Measurements from ENCODE around the gene DNAJC3. TPM values are rescaled to one million over a fixed set of nuclear protein-coding genes. Genes with fewer than 3 reads are reported as not detected.

Gene DNAJC3
- total and polyA plus RNA-seq, 4 donors = 32.0 to 121 (median 37.1) TPM

- no peaks in the 10 kb centered on the region for H3K9me3 ChIP-seq (ENCODE audit: control insufficient read depth in 4 of 4, low read length in 3 of 4)
- TF ChIP-seq CTCF (IDR thresholded peaks at IDR 0.05; ENCODE audit: low read depth, low read length, missing input control) (no peak), FOXA1 (IDR thresholded peaks at IDR 0.05) (no peak), YY1 (IDR thresholded peaks at IDR 0.05) (no peak), JUND (IDR thresholded peaks at IDR 0.05) (no peak), GABPA (IDR thresholded peaks at IDR 0.05 in 1 of 2, conservative IDR thresholded peaks at IDR 0.05 in 1 of 2) (no peak), TAF1 (conservative IDR thresholded peaks at IDR 0.05) (no peak), SP1 (IDR thresholded peaks at IDR 0.05) (no peak), HNF4A (conservative IDR thresholded peaks at IDR 0.05) (no peak), ATF3 (IDR thresholded peaks at IDR 0.05) (no peak), FOXA2 (IDR thresholded peaks at IDR 0.05) (no peak), RAD21 (IDR thresholded peaks at IDR 0.05) (no peak), NR2F2 (IDR thresholded peaks at IDR 0.05) (no peak), REST (IDR thresholded peaks at IDR 0.05) (no peak)
- no peaks in the 10 kb centered on the region for H3K4me1 ChIP-seq (ENCODE audit: control insufficient read depth in 4 of 4, insufficient read depth in 4 of 4, low read length in 3 of 4)
- peaks cover 12 to 37% (median 30%) of the 10 kb centered on the region in 4 donors for H3K36me3 ChIP-seq (ENCODE audit: control insufficient read depth in 4 of 4, insufficient read depth in 3 of 4, low read depth in 1 of 4, low read length in 3 of 4)
- H3K9ac ChIP-seq (ENCODE audit: low read depth in 1 of 2, low read length in 2 of 2) = no peak overlapping the region
- 84% methylated on average over 1 of the region's 1 CpG for WGBS
- H3K4me3 ChIP-seq (ENCODE audit: low read depth in 1 of 3, low read length in 3 of 3) = no peak overlapping the region
- DNase-seq (ENCODE audit: low spot score) = no peak
- H3K27ac ChIP-seq (ENCODE audit: low read depth in 1 of 2, low read length in 2 of 2) = no peak overlapping the region
- no peaks in the 10 kb centered on the region for H3K27me3 ChIP-seq (ENCODE audit: control insufficient read depth in 4 of 4, insufficient read depth in 4 of 4, low read length in 3 of 4)
Measured at GRCh38 chr13:95787356-95788099, 110.6 kb downstream of the DNAJC3 start.

- WGBS = 81% methylated on average over 2 of the region's 2 CpGs
- no peaks in the 10 kb centered on the region for H3K27me3 ChIP-seq (ENCODE audit: control insufficient read depth in 4 of 4, insufficient read depth in 4 of 4, low read length in 3 of 4)
- no peak overlapping the region for H3K27ac ChIP-seq (ENCODE audit: low read depth in 1 of 2, low read length in 2 of 2)
- no peak overlapping the region for H3K9ac ChIP-seq (ENCODE audit: low read depth in 1 of 2, low read length in 2 of 2)
- H3K9me3 ChIP-seq (ENCODE audit: control insufficient read depth in 4 of 4, low read length in 3 of 4) = no peaks in the 10 kb centered on the region
- no peak for TF ChIP-seq YY1 (IDR thresholded peaks at IDR 0.05)
- TF ChIP-seq ATF3 (IDR thresholded peaks at IDR 0.05) = no peak
- no peak for TF ChIP-seq CTCF (IDR thresholded peaks at IDR 0.05; ENCODE audit: low read depth, low read length, missing input control)
- TF ChIP-seq FOXA1 (IDR thresholded peaks at IDR 0.05) = no peak
- no peak for TF ChIP-seq RXRA (IDR thresholded peaks at IDR 0.05)
- TF ChIP-seq EGR1 (IDR thresholded peaks at IDR 0.05; ENCODE audit: low read depth in 2 of 2) = no peak
- TF ChIP-seq ZBTB33 (IDR thresholded peaks at IDR 0.05) = no peak
- TF ChIP-seq SP1 (IDR thresholded peaks at IDR 0.05) = no peak
- TF ChIP-seq HNF4G (IDR thresholded peaks at IDR 0.05) = no peak
- no peak for TF ChIP-seq FOXA2 (IDR thresholded peaks at IDR 0.05)
- no peak for TF ChIP-seq HNF4A (conservative IDR thresholded peaks at IDR 0.05)
- no peak for TF ChIP-seq JUND (IDR thresholded peaks at IDR 0.05)
- no peak for TF ChIP-seq MAX (IDR thresholded peaks at IDR 0.05)
- no peak for TF ChIP-seq GABPA (IDR thresholded peaks at IDR 0.05 in 1 of 2, conservative IDR thresholded peaks at IDR 0.05 in 1 of 2)
- H3K36me3 ChIP-seq (ENCODE audit: control insufficient read depth in 4 of 4, insufficient read depth in 3 of 4, low read depth in 1 of 4, low read length in 3 of 4) = peaks cover 13 to 43% (median 35%) of the 10 kb centered on the region in 4 donors
- DNase-seq (ENCODE audit: low spot score) = no peak
- H3K4me1 ChIP-seq (ENCODE audit: control insufficient read depth in 4 of 4, insufficient read depth in 4 of 4, low read length in 3 of 4) = no peaks in the 10 kb centered on the region
- H3K4me3 ChIP-seq (ENCODE audit: low read depth in 1 of 3, low read length in 3 of 3) = no peak overlapping the region
Measured at GRCh38 chr13:95788100-95788463, 111.1 kb downstream of the DNAJC3 start.

Measured in liver (tissue), 9 donors.